Stimulated activated CD4-positive, alpha-beta T cell treated with anti-CD3 and anti-CD28 coated beads, TNF-alpha, amount 100 ng/mL, for 1 hour (primary cell): Measurements from ENCODE around the gene CFAP46.

Source experiments
- DNase-seq, 3 donors: peaks; one replicate each; pipeline ENCODE4 v3.0.0-alpha.2; 2020; ENCODE audit warnings: low read depth in 3 of 3, low spot score in 1 of 3

Gene CFAP46

DNA sequence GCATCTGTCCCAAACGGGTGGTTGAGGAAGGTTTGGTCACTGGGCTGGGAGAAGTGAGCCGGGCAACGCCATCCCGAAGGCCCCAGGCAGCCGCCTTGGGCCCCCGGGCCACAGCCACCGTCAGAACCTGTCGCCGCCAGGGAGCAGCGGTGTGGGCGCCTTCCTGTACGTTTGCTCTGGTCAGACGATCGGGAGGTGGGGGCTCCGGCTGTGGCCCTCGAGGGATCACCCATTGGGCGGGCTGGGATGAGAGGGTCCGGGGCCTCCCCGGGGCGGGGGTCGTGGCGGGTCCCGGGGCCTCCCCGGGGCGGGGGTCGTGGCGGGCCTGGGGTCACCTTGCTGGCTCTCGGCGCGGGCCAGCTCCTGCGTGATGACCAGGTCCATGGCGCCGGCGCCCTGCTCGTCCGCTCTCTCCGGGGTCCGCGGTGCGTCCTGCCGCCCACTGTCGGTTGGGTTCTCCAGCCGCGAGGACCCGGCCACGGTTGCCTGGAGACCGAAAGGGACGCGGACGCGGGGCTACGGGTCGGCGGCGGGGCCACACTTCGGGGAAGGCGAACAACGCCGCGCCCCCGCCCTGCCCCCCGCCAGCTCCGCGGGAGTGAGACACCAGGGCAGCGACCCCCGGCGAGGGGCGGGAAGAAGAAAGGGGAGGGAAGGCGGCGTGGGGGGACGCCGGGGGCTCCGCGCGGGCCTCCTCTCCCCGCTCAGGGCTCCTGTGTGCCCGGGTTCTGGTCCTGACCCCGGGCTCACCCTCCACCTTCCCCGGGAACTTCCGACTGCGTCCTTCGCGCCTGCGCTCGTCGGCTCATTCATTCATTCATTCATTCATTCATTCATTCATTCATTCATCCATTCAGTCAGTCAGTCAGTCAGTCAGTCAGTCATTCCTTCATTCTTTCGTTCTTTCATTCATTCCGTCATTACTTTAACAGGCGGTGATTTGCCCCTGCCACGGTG, at the start of gene CFAP46:
CFAP46 (minus strand) TSS at position 470 of the 957 bp plus-strand sequence; CDS start at position 384, 86 bp downstream.
- no peak for DNase-seq

DNA sequence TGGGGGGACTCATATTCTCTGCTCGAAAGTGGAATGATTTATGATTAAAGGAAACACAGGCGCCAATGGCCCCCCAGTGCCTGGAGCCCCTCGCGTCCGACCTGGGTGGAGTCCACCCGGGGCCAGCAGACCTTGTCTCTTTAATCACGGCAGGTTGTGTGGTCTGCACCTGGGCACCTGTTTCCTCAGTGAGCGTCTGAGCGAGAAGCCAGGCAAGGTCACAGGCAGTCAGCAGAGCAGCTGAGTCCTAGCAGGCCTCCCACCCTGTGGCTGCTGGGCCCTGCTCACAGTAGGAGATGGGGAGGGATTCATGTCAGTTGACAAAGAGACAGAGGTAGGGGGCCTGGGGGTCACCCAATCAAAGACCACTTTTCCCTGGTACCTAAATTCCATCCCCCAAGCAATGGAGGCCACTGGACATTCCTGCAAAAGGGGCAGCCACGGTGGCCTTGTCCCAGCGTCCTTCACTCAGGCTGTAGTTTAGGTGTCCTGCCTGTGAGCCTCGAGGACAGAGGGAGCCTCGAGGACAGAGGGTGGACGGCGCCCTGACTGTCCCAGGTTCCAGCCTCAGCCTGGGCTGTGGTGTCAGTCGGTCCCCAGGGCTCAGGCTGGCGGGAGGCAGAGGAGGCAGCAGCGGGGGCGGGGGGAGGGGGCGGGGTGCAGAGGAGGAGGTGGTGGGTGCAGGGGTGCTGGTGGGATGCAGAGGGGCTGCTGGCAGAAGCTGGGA, 49.5 kb upstream of the CFAP46 start:
- no peak for DNase-seq

DNA sequence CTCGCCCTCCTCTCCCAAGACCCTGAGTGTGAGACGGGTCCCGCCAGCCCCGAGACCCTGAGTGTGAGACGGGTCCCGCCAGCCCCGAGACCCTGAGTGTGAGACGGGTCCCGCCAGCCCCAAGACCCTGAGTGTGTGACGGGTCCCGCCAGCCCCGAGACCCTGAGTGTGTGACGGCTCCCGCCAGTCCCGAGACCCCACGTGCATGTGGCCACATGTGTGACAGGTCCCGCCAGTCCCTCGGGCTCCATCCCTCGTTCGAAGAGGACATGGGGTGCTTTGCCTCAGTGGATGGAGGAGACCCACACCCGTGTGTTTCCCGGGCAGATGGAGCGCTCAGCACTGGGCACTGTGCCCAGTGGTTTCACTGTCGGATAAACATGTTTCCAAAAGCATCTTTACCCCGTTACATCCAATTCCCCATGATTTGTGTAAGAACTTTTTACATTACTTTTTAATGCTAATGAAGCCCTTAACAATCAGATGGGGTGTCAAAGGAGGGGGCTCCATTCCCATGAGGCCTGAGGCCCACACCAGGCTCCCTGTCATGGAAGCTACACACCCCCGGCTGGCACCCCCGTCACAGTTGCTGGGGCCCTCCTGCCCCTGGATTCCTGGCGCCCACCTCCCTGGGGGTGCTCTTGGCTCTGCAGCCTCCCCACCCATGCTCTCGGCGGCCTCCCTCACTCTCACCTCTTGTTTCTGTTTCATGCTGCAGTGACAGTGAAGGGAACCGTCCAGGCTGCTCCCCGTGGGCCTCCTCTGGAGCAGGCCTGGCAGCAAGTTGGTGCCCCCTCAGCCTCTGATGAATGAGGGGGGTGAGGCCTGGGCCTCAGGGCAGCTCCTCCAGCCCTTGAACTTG, 48.5 kb upstream of the CFAP46 start:
- no peak for DNase-seq

DNA sequence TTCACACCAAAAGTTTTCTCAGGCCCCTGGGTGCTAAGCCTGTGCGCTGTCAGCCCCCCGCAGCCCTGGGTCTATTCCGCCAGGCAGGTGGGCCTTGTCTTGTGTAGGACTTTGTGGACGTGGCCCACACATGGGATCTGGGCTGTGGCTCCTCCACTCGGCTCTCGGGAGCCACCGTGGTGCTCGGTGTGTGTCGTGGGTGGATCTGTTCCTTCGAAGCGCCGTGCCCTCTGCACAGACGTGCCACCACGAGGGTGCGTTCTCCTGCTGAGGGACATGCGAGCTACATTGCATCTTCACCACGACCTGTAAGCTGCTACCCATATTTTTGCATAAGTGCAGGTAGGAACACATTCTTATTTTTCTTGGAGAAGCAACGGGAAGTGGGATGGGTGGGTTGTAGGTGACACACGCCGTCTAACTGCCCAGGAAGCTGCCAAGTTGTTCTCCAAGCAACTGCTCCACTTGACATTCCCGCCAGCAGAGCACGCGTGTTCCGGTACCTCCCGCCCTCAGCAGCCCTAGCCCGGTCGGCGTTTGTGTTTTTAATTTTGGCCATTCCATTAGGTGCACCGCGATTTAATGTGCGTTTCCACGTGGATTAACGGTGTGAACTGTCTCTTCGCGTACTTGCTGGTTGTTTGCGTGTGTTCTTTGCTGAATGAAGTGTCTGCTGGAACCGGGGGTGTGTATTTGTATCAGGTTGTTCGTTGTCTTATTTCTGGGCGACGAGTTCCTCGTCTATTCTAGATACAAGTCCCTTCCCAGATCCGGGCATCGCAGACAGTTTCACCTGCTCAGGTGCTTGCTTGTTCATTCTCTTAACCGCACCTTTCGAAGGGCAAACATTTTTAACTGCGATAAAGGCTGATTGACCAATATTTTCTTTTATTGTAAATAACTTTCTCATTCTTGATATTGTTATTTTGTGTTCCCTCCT, 47.4 kb upstream of the CFAP46 start:
- no peak for DNase-seq

DNA sequence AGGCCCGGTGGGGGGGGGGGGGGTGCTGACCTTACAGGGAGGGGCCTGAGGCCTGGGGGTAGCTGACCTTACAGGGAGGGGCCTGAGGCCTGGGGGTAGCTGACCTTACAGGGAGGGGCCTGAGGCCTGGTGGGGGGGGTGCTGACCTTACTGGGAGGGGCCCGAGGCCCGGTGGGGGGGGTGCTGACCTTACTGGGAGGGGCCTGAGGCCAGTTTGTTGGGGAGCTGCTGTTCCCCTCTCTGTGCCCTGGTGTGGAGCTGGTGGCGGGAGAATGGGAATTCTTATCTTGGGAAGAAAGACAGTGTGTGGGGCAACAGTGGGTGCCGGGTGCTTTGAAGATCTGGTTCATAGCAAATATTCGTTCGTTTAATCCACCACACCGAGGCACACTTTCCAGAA, 46.6 kb upstream of the CFAP46 start:
- no peak for DNase-seq

DNA sequence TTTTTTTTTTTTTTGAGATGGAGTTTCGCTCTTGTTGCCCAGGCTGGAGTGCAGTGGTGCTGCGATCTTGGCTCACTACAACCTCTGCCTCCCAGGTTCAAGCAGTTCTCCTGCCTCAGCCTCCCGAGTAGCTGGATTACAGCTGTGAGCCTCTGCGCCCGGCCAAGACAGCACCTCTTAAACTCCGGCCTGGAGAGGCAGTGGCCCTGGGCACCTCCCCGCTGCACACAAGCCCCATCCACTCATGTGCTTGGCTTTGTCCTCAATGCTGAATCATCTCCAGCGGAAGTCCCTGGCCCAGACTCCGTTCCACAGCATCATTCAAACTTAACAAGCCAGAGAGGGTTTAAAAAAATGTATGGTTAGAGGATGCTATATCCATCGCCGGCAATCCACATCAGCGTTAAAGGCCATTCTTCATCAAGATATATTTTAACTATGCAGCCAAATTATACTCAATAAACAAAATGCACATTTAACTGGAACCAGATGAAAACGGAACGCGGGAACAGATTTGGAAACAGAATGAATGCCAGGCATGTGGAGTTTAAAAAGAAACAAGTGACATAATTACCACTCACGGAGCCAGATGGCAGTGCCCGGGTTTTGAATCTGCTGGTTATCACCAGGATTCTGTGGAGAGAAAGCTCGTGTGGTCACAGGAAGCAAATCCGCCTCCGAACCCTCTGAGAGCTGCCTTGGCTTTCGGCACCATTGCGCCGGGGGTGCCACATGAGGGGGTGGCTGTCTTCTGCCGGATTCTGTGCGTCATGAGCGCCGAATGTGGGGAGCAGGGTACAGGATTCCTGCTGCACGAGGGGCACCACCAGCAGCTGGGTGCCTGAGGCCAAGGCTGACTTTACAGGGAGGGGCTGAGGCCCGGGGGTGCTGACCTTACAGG, 45.6 kb upstream of the CFAP46 start:
- DNase-seq, result no peak

DNA sequence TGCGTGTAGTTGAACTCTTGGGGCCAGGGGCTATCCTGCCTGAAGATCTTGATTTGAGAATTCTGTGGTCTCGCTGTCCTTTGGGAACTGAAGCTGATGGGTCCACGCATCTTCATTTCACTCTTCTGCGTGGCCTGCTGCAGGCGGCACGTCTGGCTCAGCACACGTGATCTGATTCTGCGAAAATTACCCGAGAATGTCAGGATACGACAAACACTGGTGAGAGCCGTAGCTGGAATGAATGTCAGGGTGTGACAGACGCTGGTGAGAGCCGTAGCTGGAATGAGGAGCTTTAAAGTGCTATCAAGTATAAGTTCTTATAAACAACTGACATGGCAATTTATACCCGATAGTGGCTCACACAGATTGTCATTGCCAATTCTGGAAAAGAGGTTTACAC, 44.6 kb upstream of the CFAP46 start:
- DNase-seq, result no peak

DNA sequence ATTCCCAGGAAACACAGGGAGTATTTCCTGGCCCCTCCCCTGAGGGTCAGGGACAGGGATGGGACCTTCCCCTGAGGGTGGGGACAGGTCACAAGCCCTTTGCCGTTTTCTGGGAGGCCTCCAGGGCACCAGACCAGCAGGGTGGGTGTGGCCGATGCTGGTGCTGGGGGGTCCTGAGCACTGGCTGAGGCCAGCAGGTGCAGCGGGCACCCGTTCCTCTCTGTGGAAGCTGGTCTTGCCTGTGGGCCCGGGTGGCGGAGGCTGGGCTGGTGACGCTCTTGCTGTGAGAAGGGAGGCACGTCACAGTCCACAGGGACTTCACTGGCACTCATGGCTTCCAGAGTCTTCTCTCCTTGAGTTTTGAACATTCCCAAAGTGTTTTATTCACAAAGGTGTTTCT, 44.2 kb upstream of the CFAP46 start:
- DNase-seq, result no peak

DNA sequence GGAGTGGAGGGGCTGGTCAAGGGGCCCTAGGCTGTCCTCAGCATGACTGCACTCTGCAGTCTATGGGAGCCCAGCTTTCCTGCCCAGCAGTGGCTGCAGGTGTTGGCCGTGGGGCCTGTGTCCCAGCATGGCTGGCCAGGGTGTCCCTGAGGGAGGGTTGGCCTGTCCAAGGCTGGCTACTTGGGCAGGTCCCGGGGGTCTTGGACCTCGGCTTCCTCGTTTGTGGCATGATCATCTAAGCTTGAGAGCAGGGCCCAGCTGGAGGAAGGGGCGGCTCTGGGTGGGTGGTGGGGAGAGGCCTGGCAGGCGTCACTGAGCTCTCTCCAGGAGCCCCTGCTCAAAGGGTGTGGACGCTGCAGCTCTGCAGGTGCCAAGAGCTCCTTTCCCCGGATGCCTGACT, 43.7 kb upstream of the CFAP46 start:
- DNase-seq, result no peak

DNA sequence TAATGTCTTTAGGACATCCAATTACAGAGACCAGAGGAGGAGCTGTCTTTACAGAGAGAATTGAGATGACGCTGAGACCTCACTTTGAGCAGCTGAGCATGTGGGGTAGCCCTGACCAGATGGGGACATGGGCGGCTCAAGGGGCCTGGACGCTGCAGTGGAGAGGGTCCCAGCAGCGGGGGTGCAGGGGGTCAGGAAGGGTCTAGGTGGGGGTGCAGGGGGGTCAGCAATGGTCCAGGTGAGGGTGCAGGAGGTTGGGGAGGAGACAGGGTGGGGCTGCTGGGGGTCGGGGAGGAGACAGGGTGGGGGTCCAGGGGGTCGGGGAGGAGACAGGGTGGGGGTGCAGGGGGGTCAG, 43.2 kb upstream of the CFAP46 start:
- no peak for DNase-seq

DNA sequence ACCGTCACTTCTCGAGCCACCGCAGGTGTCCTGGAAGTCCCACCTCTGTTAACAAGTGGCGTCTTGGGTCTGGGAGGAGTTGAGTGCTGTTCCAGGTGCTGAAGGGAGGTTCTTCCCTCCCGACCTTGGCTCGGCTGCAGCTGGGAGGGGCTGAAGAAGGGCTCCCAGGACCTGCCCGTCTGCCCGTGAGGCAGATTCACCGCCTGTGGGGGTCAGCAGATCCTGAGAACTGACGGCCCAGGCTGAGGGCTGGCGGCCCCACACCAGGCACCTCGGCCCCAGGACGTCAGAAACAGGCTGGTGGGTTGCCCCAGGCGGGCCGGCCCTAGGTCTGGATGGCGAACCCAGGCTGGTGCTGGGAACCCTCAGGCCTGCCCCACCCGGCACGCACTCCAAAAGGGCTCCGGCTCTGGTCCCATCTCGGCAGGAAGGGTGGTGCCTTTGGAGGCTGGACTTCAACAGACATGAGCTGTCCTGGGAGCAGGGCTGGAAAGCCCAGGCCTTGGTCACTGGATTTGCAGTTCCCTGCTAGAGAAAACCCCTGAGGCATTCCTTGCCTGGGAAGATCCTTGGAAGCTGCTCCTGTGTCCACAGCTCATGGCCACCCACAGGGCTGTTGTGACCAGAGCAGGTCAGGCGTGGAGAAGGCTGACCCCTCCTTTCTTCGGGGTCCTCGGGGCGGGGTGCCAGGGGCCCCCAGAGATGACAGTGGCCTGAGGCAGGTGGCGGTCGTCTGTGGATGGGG, 42.6 kb upstream of the CFAP46 start:
- no peak for DNase-seq

DNA sequence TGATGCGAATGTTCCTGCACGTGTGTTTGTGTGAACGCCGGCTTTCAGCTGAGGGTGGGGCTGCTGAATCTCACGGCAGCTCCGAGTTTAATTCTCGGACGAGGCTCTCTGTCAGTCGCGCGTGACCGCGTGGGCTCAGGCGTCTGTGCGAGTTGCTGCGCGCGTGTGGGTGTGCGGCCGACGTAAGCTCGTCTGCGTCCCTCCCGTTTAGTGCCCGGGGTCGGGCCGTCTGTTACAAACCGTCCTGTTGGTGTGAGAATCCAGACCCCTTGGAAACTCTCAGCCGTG, 41.6 kb upstream of the CFAP46 start:
- no peak for DNase-seq

DNA sequence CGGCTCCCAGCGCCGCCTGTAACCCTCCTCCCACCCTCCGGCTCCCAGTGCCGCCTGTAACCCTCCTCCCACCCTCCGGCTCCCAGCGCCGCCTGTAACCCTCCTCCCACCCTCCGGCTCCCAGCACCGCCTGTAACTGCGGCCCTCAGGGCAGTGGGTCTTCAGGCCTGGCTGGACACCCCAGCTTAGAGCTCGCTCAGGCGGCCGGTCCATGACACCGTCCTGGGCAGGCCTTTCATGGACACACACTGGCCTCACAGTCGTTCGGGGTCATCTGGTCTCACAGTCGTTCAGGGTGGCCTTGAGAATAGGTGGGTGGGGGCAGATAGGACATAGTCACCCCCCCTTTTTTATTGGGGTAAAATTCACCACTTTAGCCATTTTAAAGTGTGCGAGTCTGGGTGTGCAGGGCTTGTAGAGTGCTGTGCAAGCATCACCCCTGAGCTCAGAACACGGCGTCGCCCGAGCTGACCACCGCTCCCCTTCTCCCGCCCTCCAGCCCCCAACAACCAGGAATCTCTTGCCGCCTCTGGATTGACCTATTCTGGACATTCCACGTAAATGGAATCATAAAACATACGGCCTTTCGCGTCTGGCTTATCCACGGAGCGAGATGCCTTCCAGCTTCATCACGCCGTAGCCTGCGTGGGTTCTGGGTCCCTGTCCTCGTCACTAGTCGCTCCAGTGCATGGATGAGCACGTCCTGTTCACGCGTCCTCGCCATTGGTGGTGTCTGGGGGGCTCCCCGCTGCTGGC, 41.1 kb upstream of the CFAP46 start:
- DNase-seq, result no peak

DNA sequence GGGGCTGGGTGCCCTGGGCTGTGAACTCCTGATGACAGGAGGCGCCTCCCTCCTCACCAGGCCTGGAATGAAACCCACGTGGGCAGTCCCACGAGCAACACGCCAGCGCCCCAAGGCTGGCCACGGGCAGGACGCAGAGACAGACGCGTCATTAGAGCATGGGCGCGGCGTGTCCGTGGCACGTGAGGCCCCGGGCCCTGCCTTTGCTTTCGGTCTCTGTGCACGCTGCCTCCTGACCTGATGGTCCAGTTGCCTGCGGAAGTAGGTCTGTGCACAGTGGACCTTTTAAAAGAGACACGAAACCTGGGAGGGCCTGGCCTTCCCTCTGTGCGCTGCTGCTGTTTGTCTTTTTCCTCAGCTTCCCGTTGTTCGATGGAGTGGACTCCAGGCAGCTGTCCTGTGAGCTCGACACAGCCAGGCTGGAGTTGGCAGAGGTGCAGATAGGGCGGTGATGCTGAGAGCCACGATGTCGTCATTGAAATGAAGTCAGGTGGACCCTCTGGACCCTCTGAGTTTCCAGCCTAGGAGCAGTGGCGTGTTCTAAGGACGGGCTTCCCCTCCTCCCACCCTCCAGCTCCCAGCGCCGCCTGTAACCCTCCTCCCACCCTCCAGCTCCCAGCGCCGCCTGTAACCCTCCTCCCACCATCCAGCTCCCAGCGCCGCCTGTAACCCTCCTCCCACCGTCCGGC, 40.1 kb upstream of the CFAP46 start:
- DNase-seq, result no peak

DNA sequence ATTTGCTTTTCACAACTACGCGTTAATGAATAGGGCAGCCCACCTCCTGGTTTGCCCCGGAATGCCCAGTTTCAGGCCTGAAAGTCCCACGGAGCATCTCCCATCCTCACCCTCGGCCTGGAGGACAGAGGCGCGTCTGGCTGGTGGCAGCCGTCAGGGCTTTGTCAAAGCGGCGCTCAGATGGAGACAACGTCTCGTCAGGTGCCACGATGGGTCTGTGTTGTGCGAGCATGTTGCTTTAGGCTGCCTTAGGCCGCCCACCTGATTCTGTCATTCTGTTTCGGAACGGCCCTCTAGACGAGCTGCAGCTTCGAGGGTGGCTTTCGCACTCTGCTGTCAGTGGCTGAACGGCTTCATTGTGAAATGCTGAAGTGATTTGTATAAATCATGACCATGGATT, 39.4 kb upstream of the CFAP46 start:
- DNase-seq, result no peak

DNA sequence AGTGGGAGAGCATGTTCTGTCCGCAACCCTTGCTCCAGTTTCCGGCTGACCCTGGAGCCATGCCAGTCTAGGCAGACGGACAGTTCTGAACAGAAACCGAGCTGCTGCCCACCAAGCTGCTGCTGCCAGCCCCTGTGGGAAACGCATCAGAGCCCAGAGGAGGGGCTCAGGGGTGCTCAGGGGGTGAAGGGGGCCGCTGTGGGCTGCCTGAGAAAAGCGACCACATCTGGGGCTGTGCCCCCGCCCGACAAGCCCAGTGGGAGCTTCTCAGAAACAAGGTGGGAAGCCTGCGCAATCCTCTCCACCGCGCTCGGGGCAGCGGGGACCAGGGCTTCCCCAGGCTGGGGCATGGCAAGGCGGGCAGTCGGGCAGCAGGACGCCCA, 38.8 kb upstream of the CFAP46 start:
- DNase-seq, result no peak

DNA sequence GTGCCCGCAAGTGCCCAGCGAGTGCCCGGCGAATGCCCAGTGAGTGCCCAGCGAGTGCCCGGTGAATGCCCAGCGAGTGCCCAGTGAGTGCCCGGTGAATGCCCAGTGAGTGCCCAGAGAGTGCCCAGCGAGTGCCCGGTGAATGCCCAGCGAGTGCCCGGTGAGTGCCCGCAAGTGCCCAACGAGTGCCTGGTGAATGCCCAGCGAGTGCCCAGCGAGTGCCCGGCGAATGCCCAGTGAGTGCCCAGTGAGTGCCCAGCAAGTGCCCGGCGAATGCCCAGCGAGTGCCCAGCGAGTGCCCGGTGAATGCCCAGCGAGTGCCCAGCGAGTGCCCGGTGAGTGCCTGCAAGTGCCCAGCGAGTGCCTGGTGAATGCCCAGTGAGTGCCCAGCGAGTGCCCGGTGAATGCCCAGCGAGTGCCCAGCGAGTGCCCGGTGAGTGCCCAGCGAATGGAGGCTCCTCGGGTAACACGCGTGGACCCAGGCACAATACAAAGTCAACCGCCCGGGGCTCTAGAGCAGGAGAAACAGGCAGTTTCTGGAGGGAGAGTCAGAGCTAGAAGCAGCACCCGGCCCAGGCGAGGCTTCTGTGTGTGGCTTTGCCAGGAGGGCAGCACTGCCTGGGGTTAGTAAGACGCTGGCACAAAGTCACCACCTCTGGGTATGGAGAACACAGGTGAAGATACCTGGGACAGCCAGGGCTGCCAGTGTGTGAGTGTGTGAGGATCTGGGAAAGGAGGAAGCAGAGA, 38.2 kb upstream of the CFAP46 start:
- no peak for DNase-seq
